Measurements from ENCODE around the gene FAM89A.
"Not testable (repeated sequence)": the region's sequence is repeated elsewhere in the genome, so short reads cannot be mapped to it uniquely, and the experiment has no call there.

Gene FAM89A

DNA sequence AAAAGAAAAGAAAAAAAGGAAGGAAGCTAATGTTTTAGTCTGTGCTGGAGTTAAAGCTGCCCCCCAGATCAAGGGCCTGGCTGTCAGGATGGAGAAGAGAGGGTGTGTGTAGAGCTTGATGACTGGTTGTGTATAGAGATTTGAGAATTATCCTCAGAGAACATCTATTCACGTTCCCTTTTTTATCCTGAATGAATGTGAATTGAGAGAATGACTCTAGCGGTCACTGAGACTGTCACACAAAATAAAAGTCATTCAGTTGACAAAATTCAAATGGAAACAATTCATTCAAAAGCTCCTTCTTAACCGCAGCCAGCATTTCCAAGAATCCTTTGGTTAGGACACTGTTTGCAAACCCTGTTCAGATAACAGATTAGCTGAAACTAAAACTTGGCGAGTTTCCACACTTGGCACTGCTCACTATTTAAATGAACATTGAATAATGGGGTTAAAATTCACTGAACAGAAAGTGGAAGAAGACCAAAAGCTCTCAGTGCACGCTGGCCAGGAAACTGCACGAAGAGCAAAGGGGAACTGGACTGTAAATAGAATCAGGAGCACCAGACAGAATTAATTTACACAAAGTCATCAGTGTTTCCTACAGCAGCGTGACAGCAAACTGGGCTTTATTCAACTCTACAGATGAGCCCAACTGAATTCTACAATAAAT lies 13.6 kb upstream of the FAM89A start:
- peak; percentile 47 for DNase-seq

DNA sequence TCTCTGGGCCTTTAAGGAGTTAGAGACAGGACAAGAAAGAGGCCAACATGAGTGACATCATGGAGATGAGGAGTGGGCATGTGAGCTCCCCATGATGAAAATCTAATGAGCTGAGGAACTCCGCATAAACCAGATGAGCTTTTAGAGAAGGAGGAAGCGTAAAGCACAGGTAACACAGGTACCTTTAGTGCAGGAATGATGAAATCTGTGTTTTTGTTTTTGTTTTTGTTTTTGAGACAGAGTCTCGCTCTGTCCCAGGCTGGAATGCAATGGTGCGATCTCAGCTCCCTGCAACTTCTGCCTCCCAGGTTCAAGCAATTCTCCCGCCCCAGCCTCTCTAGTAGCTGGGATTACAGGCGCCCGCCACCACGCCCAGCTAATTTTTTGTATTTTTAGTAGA lies 12.7 kb upstream of the FAM89A start:
- no peak for DNase-seq

DNA sequence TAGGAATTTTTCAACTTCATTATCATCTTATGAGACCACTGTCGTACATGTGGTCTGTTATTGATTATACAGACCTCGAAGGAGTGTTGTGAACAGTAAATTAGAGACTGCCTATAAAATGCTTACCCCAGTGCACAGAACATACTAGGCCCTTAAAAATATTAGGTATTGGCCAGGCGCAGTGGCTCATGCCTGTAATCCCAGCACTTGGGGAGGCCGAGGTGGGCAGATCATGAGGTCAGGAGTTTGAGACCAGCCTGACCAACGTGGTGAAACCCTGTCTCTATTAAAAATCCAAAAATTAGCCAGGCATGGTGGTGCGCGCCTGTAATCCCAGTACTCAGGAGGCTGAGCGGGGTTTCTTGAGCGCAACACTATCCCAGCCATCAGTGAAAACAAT lies 10.9 kb upstream of the FAM89A start:
- DNase-seq, result not testable (repeated sequence)

DNA sequence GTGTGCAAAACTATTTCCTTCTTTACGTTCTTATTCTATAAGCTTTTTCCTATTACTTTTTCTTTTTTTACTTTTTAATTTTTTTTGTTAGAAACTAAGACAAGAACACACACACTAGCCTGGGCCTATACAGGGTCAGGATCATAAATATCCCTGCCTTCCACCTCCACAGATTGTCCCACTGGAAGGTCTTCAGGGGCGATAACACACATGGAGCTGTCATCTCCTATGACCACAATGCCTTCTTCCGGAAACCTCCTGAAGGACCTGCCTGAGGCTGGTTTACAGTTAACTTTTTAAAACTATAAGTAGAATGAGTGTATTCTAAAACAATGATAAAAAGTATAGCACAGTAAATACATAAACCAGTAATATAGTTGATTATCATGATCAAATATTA lies 10.3 kb upstream of the FAM89A start:
- DNase-seq, result no peak

DNA sequence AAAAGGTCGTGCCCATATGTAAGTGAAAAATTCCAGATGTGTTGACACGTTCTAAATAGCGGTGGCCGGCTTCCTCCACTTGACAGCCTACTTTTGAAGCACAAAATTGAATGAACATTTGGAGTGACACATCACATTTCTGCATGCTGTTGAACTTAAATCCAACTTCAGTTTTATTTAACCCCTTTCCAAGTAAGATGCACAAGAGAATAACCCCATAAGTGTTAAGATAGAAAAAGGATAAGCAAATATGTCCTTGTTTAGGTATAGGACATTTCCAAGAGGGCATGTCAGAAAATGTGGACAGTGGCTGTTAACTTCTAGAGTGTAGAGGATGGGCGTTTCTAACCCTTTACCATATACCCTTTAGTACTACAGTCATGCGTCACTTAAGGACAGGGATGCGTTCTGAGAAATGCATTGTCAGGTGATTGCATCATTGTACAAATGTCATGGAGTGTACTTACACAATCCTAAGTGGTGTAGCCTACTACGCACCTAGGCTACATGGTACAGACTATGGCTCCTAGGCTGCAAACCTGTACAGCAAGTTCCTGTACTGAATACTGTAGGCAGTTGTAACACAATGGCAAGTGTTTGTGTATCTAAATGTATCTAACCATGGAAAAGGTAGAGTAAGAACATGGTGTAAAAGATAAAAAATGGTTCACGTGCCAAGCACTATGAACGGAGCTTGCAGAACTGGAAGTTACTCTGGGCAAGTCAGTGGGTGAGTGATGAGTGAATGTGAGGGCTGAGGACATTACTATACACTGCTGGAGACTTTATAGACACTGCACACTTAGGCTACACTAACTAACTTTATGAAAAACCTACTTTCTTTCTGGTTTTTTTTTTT lies 9.3 kb upstream of the FAM89A start:
- no peak for DNase-seq

DNA sequence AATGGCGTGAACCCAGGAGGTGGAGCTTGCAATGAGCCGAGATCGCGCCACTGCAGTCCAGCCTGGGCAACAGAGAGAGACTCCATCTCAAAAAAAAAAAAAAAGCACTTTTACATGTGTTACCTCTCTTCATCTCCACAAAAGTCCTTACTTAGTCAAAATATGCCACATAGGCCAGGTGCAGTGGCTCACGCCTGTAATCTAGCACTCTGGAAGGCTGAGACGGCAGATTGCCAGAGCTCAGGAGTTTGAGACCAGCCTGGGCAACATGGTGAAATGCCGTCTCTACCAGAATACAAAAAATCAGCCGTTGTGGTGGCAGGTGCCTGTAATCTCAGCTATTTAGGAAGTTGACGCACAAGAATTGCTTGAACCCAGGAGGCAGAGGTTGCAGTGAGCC lies 8.4 kb upstream of the FAM89A start:
- DNase-seq, result not testable (repeated sequence)

DNA sequence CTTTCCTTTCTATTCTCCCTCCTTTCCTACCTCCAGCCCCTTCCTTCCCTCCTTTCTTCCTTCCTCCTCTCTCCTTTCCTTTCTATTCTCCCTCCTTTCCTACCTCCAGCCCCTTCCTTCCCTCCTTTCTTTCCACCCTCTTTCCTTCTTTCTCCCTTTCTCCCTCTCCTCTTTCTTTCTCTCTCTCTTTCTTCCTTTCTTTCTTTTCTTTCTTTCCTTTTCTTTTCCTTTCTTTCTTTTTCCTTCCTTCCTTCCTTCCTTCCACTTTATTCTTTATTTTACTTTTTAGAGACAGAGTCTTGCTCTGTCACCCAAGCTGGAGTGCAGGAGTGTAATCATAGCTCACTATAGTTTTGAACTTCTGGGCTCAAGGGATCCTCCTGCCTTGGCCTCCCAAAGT lies 7.5 kb upstream of the FAM89A start:
- DNase-seq, result not testable (repeated sequence)

DNA sequence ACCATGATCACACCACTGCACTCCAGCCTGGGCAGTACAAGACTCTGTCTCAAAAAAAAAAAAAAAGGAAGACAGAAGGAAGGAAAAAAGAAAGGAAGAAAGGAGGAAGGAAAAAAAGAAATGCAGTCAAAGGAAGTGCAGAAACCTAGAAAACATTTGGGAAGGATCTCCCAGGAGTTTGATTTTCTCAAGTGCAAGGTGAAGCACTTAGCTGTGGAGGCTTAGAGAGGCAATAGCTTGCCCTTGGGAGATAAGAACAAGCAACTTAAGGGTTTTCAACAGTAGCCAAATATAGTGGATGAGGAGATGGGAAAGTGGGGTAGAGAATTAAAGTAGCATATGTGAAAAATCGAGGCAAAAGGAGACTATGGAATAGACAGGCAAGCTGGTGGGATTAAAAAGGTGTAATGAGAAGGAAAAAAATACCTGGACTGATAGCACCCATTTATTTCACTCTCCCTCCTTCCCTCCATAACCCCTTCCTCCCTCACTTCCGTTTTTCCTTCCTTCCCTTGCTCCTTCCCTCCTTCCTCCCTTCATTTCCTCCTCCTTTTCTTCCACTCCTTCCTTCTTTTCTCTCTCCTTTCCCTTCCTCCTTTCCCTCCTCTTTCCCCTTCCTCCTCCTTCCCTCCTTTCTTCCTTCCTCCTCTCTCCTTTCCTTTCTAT lies 6.8 kb upstream of the FAM89A start:
- no peak for DNase-seq

DNA sequence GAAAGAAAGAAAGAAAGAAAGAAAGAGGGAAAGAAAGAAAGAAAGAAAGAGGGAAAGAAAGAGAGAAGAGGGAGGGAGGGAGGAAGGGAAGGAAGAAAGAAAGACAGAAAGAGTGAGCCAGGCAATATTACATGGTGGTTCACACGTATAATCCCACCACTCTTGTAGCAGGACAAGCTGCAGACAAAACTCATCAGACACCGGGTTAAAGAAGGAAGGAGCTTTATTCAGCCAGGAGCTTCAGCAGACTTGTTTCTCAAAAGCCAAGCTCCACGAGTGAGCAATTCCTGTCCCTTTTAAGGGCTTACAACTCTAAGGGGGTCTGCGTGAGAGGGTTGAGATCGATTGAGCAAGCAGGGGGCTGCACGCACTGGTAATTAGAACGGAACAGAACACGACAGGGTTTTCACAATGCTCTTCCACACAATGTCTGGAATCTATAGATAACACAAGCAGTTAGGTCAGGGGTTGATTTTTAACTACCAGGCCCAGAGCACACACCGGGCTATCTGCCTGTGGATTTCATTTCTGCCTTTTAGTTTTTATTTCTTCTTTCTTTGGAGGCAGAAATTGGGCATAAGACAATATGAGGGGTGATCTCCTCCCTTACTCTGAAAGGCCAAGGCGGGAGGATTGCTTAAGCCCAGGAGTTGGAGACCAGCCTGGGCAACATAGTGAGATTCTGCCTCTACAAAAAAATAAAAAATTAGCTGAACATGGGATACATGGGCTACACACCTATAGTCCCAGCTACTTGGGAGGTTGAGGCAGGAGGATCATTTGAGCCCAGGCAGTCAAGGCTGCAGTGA lies 6.1 kb upstream of the FAM89A start:
- DNase-seq, result not testable (repeated sequence)

DNA sequence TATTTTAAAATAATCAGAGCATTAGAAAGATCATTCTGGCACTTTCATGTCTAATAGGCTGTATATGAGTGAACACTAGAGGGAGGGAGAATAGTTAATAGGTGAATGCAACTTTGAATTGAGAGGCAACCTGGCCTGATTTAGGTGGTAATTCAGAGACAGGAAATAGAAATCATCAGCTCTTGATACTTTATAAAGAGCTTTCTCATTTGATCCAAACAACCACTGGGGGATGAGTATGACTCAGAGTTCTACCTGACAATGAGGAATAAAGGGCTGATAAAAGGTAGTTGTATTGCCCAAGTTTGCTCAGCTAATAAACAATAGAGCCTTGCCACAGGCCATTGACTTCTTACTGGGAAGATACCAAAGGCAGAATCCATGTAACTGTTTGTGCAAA lies 5.2 kb upstream of the FAM89A start:
- no peak for DNase-seq

DNA sequence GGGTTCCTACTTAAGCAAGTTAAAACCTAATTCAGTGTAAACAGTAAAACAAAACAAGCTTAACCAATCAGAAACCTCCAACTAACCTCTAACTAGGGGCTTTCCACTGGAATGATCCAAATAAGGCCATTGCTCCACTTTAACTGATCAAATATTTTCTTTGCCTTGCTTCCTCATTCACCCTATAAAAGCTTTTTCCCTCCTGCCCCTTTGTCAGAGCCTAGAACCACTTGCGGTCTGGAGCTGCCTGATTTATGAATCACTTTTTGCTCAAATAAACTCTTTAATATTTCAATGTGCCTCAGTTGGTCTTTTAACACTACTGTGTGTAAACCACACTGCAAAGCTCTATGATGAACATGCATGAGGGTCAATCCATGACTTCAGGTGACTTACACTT lies 4.5 kb upstream of the FAM89A start:
- no peak for DNase-seq

DNA sequence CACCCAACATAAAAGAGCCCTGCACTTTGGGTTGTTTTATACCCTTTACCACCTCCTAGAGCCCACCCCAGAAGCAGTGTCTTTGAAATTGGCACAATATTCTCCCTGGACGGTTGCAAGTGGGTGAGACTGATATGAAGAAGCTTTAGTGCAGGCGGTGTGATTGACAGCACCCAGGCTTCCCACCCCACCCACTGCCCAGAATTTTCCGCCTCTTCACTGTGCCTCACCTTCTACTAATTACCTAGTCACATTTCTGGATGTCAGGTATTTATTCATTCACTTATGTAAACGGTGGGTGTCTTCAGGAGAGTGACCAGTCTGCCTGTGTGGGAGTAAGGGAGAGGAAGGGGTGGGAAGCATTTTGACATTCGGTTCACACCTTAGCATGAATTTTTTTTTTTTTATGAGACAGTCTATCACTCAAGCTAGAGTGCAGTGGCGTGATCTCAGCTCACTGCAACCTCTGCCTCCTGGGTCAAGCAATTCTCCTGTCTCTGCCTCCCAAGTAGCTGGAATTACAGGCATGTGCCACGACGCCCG lies 1.7 kb upstream of the FAM89A start:
- DNase-seq, result no peak

DNA sequence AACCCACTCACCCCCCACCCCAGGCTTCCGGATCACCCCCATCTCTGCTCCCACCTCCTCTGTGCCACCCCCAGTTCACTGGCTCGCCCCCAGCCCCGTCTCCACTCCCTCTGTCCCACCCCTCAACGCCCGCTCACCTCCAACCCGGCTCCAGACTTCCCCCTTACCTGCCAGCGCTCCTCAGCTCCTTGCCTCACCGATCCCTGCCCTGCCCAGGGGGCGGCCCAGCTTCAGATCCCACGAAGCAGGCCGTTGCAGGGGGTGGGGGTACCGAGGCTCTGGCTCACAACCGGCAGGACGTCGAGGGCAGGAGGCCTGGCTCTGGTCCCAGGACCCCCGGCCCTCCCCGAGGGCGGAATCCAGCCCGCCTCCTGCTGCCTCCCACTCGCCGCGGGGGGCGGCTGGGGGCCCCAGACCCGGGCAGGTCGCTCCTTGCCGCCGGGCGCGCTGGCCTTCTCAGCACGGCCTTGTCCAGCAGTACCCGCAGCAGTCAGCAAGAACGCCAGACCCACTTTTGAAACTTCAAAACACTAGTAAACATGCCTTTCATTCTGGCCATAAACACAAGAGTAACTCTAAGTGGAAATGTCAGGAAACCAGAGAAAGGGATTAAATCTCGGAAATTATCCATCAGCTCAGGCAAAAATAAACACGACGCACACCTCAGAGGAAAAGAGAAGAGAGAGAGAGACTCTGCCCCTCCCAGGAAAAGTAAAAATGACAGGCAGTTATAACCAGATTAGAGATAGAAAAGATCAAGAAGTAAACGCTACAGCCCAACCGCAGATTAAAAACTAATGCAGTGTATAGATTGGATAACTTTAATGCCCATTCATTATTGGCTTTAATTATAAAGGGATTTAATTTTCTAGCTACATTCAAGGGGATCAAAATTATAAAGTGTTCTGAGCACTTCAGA lies 1.0 kb upstream of the FAM89A start:
- no peak for DNase-seq

DNA sequence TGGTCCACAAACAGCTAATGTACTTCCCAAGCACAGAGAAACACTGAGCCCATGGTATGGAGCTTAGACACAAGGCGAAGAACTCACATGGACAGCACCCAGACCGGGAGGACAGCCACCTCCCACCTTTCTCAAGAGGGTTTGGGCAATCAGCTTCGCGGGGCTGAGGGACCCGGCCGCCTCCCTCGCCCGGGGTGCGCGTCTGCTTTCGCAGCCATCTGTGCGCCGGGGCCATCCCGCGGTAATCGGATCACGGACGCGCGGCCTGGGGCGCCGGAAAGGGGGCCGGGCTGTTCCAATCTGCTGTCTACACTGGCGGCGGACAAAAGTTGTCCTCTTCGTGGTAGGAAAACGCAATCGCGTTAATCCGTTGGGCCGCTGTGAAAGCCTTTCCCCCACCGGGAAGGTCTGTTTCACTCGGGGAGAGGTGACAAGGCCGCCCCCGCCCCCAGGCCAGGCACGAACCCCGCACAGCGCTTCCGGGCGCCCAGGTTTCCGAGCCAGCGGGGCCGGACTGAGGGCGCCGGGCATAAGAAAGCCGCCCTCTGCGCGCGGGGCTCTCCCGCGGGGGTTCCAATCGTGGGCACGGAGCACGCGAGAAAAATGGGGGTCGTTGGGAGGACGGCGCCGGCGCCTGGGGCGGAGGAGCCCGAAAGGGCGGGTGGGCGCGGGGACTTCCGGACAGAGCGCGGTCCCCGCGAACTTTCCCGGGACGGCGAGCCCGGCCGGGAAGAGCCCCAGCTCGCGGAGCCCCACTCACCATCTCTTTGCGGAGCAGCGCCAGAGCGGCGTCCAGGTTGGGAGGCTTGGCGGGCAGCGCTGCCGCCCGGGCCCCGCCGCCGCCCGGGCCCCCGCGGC lies 664 bp downstream of the FAM89A start:
- DNase-seq, result peak; percentile 38

DNA sequence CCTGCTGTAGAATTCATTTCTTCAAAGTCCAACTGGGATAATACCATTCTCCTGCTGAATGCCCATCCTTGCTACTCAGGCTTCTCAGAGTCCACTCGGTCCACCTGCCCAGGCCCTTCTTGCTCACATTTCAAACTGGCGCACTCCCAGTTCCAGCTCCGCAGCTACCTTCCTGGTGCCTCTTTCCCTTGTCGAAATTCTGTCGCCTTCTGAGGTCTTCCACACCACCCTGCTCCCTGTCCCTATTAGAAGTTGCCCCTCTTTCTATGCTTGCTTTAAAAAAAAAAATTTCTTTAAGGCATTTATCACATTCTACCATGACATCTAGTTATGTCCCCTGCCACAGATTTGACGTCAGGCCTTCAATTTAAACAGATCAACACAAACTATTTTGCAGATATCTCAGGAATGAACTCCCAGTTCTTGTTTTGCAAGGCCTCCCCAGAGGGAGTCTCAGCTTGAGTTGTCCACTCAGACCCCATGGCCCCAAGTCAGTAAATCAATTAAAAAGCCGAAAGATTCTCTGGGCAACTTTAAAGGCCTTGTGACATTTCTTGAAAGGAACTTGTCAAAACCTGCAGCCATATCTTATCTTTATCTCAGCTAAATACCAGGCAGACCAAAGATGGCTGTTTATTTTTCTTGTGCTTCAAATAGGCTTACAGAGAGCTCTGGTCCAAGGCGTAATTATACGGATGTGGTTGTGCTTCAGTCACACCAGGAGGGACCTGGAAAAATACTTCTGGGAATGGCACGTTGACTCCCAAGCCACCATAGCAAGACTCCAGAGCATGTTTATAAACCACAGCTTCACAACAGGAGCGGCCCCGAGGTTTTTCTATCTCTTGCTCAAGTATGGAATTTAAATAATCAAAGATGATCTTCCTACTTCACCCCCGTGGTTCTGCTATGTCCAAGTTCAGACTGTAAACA lies 2.2 kb downstream of the FAM89A start:
- no peak for DNase-seq

DNA sequence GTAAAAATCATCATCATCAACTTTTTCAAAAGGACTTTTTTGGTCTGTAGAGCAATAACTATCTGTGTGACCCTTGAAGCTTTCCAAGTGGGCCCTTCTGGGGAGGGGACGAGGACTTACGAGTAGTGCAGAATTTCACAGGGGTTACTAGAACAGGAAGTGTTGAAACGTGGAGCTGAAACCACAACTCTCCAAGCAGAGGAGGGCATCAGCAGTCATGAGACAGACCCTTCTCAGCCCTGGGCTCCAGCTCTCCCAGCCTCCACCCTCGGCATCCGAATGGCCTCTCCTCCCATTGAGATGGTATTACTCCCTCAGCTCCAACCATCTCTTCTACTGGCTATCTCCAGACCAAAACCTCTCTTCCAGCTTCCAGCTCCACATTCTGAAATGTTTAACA lies 3.6 kb downstream of the FAM89A start:
- no peak for DNase-seq

DNA sequence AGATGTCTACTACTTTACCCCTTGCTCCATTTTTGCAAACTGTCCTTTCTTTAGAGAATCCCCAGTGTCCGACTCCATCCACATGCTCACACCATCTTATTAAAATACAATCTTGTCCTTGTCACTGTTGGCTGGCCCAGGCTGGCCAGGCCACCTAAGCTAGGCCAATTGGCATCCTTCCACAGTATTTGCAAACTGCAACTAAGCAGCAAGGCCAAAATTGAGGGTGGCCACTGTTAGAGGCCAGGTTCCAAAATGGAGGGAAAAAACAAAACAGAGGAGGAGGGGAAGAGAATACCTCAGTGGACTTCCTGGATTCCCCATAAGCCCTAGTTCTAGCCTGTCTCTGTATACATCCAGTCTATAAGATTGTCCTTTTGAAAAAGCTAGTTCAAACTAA lies 4.3 kb downstream of the FAM89A start:
- DNase-seq, result no peak

DNA sequence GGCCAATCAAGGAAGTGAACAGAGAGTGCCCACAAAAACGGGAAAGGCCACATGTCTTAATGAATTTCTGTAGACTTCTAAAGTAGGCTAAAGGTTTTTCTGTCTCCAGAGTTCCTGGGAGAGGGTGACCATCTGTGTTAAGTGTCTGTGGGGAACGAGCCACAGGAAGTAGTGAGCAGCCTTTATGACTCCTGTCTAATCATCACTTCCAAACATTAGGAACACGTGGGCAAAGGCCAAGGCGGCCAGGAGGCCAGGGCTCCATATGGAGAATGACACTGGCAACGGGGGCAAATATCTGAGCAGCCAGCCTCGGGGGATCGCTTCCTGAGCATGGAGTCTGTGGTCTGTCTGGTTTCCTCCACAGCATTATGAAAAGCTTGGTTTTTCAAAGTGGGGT lies 7.1 kb downstream of the FAM89A start:
- DNase-seq, result no peak

DNA sequence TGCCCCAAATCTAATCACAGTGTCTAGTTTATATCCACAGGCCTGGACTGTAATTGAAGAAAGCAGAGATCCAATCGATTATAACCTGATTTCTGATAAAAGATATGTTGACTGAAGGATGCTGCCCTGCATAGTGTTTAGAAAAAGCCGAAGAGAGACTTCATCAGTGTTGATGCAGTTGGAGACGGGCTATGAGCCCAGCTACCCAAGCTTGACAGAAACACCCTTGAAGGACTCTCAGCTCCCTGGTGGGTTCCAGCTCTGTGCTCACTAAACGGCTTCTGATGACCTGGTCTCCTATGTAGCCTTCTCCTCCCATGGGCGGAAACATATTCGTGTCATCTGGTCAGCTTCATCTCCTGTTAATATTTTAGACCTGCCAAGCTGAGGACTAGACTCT lies 10.2 kb downstream of the FAM89A start:
- no peak for DNase-seq

DNA sequence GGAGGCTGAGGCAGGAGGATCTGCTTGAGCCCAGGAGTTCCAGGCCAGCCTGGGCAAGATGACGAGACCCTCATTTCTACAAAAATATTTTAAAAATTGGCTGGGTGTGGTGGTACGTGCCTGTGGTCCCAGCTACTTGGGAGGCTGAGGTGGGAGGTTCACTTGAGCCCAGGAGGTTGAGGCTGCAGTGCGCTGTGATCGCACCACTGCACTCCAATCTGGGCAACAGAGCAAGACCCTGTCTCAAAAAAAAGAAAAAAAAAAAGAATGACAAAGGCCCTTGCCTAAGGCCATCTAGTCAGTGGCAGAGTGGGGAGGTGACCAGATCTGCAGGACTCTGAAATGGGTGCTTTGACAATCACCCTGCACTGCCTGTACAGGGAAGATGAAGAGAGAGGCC lies 10.8 kb downstream of the FAM89A start:
- DNase-seq, result not testable (repeated sequence)
